Loucy (cell line): ENCODE data around the gene SNX20.

Experiments
- CTCF ChIP-seq: fragments of 200-600 bp; sonication (generic); conservative IDR thresholded peaks from 2 replicates; pipeline ENCODE4 v1.5.1; 2014; ENCODE audit warnings: mild to moderate bottlenecking, antibody characterized with exemption, low read length
- EZH2phosphoT487 ChIP-seq: fragments of 200-600 bp; IDR thresholded peaks from 2 replicates; pipeline ENCODE4 v1.6.1; 2018; ENCODE audit warnings: antibody characterized with exemption, mild to moderate bottlenecking, moderate library complexity, borderline replicate concordance

GRCh38 chr16:50718061-50718760, 37.1 kb upstream of the SNX20 start:
- TF ChIP-seq CTCF = no peak
- no peak for TF ChIP-seq EZH2phosphoT487
